ENCODE data around the gene PPP1R1C. TPM values are rescaled to one million over a fixed set of nuclear protein-coding genes. Genes with fewer than 3 reads are reported as not detected.

PPP1R1C gene
- polyA plus RNA-seq, 1 donor from 2014 or later = not detected

- no peaks in the 10 kb centered on the region for H3F3A ChIP-seq (ENCODE audit: insufficient read depth, low read length, poor library complexity, severe bottlenecking)
- no peak overlapping the region for H3K27ac ChIP-seq (ENCODE audit: low read length)
- H3K4me3 ChIP-seq (ENCODE audit: low read length) = no peak overlapping the region
- H3K36me3 ChIP-seq (ENCODE audit: insufficient read depth, low read length) = no peaks in the 10 kb centered on the region
- TF ChIP-seq CTCF (IDR thresholded peaks at IDR 0.05; ENCODE audit: poor library complexity, severe bottlenecking) = no peak
- H3K4me2 ChIP-seq (ENCODE audit: low read length) = no peak overlapping the region
- H2AFZ ChIP-seq (ENCODE audit: low read depth, low read length) = no peak overlapping the region
- no peaks in the 10 kb centered on the region for H3K9me2 ChIP-seq (ENCODE audit: insufficient read depth, low read length)
- H3K9ac ChIP-seq (ENCODE audit: low read length) = no peak overlapping the region
- no peaks in the 10 kb centered on the region for H3K27me3 ChIP-seq (ENCODE audit: insufficient read depth, low read depth, low read length)
- H3K79me2 ChIP-seq (replicated peaks; ENCODE audit: insufficient read depth, low read length) = no peaks in the 10 kb centered on the region
- no peaks in the 10 kb centered on the region for H4K20me1 ChIP-seq (ENCODE audit: insufficient read depth)
- no peaks in the 10 kb centered on the region for H3K9me3 ChIP-seq (ENCODE audit: low read length)
Observed at GRCh38 chr2:182128821-182129707, 143.4 kb downstream of the PPP1R1C start.

DNA sequence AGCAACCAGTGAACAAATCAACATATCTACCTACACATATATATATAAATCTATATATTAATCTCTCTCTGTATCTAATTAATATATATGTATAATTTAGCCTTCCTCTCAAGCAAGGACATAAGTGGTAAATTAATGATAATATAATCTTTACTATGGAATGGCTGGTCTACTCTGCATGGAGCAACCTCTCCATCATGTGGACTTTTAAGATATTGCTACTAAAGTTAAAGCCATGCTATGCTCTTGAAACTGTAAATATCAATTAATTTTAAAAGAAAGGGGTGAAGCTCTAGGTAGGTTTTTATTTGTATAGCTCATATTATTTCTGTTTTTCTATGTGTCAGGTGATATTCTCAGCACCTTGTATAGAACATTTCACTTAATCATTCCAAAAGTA is 147.0 kb downstream of the PPP1R1C start:
- no peak overlapping the region for H3K4me3 ChIP-seq (ENCODE audit: low read length)
- H3K9me3 ChIP-seq (ENCODE audit: low read length) = no peaks in the 10 kb centered on the region
- no peak overlapping the region for H3K27ac ChIP-seq (ENCODE audit: low read length)
- H3K9ac ChIP-seq (ENCODE audit: low read length) = no peak overlapping the region
- no peaks in the 10 kb centered on the region for H3K9me2 ChIP-seq (ENCODE audit: insufficient read depth, low read length)
- no peaks in the 10 kb centered on the region for H4K20me1 ChIP-seq (ENCODE audit: insufficient read depth)
- no peak for TF ChIP-seq EZH2 (IDR thresholded peaks at IDR 0.05; ENCODE audit: borderline replicate concordance, insufficient read depth, low read length, poor library complexity, severe bottlenecking)
- TF ChIP-seq RAD21 (conservative IDR thresholded peaks at IDR 0.05) = peak; percentile 59
- no peak for TF ChIP-seq TAF1 (IDR thresholded peaks at IDR 0.05; ENCODE audit: low read depth)
- peak; percentile 41 for TF ChIP-seq CTCF (IDR thresholded peaks at IDR 0.05; ENCODE audit: poor library complexity, severe bottlenecking)
- TF ChIP-seq MXI1 (conservative IDR thresholded peaks at IDR 0.05; ENCODE audit: poor library complexity, severe bottlenecking) = no peak
- TF ChIP-seq SMC3 (conservative IDR thresholded peaks at IDR 0.05; ENCODE audit: poor library complexity) = peak; percentile 42
- H3F3A ChIP-seq (ENCODE audit: insufficient read depth, low read length, poor library complexity, severe bottlenecking) = no peaks in the 10 kb centered on the region
- H3K79me2 ChIP-seq (replicated peaks; ENCODE audit: insufficient read depth, low read length) = no peaks in the 10 kb centered on the region
- H2AFZ ChIP-seq (ENCODE audit: low read depth, low read length) = no peak overlapping the region
- H3K27me3 ChIP-seq (ENCODE audit: insufficient read depth, low read depth, low read length) = no peaks in the 10 kb centered on the region
- H3K36me3 ChIP-seq (ENCODE audit: insufficient read depth, low read length) = no peaks in the 10 kb centered on the region
- no peak overlapping the region for H3K4me2 ChIP-seq (ENCODE audit: low read length)

GRCh38 chr2:182133195-182133891 is 147.7 kb downstream of the PPP1R1C start:
- Histone ChIP-seq H3K27ac (ENCODE audit: low read length) (no peak overlapping the region), H2AFZ (ENCODE audit: low read depth, low read length) (no peak overlapping the region), H4K20me1 (ENCODE audit: insufficient read depth) (no peaks in the 10 kb centered on the region), H3K27me3 (ENCODE audit: insufficient read depth, low read depth, low read length) (no peaks in the 10 kb centered on the region), H3K4me2 (ENCODE audit: low read length) (no peak overlapping the region), H3K9me3 (ENCODE audit: low read length) (no peaks in the 10 kb centered on the region), H3K9ac (ENCODE audit: low read length) (no peak overlapping the region), H3K4me3 (ENCODE audit: low read length) (no peak overlapping the region), H3K36me3 (ENCODE audit: insufficient read depth, low read length) (no peaks in the 10 kb centered on the region), H3F3A (ENCODE audit: insufficient read depth, low read length, poor library complexity, severe bottlenecking) (no peaks in the 10 kb centered on the region), H3K79me2 (replicated peaks; ENCODE audit: insufficient read depth, low read length) (no peaks in the 10 kb centered on the region), H3K9me2 (ENCODE audit: insufficient read depth, low read length) (no peaks in the 10 kb centered on the region)
- TF ChIP-seq EZH2 (IDR thresholded peaks at IDR 0.05; ENCODE audit: borderline replicate concordance, insufficient read depth, low read length, poor library complexity, severe bottlenecking) (no peak), SMC3 (conservative IDR thresholded peaks at IDR 0.05; ENCODE audit: poor library complexity) (no peak), CTCF (IDR thresholded peaks at IDR 0.05; ENCODE audit: poor library complexity, severe bottlenecking) (no peak), EP300 (conservative IDR thresholded peaks at IDR 0.05; ENCODE audit: poor library complexity, severe bottlenecking) (no peak), TAF1 (IDR thresholded peaks at IDR 0.05; ENCODE audit: low read depth) (no peak), RAD21 (conservative IDR thresholded peaks at IDR 0.05) (no peak), MXI1 (conservative IDR thresholded peaks at IDR 0.05; ENCODE audit: poor library complexity, severe bottlenecking) (no peak), POLR2AphosphoS5 (IDR thresholded peaks at IDR 0.05) (no peak)
- TF ChIP-seq, protein P1, sequence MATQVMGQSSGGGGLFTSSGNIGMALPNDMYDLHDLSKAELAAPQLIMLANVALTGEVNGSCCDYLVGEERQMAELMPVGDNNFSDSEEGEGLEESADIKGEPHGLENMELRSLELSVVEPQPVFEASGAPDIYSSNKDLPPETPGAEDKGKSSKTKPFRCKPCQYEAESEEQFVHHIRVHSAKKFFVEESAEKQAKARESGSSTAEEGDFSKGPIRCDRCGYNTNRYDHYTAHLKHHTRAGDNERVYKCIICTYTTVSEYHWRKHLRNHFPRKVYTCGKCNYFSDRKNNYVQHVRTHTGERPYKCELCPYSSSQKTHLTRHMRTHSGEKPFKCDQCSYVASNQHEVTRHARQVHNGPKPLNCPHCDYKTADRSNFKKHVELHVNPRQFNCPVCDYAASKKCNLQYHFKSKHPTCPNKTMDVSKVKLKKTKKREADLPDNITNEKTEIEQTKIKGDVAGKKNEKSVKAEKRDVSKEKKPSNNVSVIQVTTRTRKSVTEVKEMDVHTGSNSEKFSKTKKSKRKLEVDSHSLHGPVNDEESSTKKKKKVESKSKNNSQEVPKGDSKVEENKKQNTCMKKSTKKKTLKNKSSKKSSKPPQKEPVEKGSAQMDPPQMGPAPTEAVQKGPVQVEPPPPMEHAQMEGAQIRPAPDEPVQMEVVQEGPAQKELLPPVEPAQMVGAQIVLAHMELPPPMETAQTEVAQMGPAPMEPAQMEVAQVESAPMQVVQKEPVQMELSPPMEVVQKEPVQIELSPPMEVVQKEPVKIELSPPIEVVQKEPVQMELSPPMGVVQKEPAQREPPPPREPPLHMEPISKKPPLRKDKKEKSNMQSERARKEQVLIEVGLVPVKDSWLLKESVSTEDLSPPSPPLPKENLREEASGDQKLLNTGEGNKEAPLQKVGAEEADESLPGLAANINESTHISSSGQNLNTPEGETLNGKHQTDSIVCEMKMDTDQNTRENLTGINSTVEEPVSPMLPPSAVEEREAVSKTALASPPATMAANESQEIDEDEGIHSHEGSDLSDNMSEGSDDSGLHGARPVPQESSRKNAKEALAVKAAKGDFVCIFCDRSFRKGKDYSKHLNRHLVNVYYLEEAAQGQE (IDR thresholded peaks at IDR 0.05; ENCODE audit: borderline replicate concordance) = no peak

All from neural cell (in vitro differentiated cells).